T-helper 2 cell treated with Interferon-gamma antibody and Interleukin-4, amounts not matched to agents 100 ng/mL and 5 ng/mL, for 36 hours (primary cell): ENCODE measurements around the gene HDAC7. TPM values are rescaled to one million over a fixed set of nuclear protein-coding genes. Genes with fewer than 3 reads are reported as not detected.
"Not testable (repeated sequence)": the region's sequence is repeated elsewhere in the genome, so short reads cannot be mapped to it uniquely, and the experiment has no call there.

ENCODE experiments used
- intact Hi-C: fragments of 100-400 bp; cut with micrococcal nuclease; formaldehyde crosslinking; loops from one replicate; pipeline ENCODE4 v1.15.1; 2023
- total RNA-seq: library from RNA; stranded (reverse); gene quantifications from 2 replicates; pipeline ENCODE4 v1.2.3, GENCODE V29; 2022

The HDAC7 gene
- total RNA-seq, 1 donor from 2014 or later, result 150 TPM

DNA sequence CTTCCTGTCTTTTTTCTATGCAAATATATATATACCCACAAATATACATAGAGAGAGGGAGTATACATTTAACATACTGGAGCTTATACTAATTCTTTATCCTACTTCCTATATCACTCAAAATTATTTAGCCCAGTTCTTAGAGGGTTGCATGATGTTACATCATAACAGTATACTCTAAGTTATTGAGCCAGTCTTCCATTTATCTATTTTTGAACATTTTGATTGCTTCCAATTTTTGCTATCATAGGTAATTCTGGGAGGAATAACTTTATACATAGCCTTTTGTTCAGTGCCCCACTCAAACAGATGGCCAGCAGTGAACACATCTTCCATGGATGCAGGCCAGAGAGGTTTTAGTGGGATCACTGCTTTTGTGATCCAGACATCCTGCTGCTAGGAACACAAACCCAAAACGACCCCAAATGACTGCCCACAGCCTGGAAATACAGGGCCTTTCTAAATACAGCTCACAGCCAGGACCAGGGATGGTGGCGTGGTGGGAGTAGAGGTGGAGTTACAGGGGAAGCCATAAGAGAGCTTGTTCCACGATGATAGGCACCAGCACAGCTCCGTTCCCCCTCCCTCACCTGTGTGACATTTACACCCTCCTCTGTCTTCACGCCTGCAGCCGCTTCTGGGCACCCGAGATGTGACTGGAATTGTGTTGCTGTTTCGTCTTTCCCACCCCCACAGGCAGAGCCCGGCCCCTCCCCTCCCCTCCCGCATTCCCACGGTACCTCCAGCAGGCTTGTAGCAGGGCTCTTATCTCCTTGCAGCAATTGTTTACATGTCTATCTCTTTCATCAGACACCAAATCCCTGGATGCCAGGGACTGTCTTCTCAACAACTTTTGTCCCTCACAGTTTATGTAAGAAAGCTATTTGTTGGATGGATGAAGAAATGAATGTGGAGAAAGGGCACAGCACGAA, 30.7 kb upstream of the HDAC7 start:
- intact Hi-C loops, result no loop called here

DNA sequence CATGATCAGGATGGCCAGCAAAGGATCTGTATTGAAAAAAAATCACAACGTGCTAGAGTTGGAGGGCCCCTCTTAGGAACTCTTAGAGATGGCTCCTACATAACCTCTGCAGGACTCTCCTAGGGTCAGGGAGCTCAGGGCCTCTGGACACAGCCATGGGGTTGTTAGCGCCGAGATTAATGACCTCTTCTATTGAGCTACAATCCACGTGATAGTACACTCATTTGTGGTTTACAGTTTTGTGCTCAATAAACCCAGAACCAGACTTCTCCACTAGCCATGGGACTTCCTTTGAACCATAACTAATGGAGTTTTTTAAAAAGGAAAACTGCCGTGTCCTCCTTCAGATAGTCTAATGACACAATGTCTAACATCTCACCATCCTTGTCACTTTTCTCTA, 29.6 kb upstream of the HDAC7 start:
- intact Hi-C loops, result no loop called here

DNA sequence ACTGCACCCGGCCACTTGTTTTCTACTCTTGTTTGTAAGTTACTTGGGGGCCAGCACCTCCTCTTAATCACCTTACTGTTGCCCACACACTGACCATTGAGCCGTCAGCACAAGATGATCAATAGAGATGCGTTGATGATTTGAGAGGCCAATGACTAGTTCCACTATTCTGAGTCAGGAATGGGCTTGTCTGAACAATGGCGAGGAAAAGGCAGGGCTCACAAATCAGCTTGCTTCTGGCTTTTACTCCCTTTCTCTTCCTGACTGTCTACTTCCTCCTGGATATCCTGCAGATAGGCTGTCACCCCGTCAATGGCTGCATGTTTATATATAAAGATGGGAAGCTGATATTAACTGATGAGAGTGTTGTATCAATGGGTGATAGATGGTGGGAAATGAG, 29.1 kb upstream of the HDAC7 start:
- intact Hi-C loops, result no loop called here

DNA sequence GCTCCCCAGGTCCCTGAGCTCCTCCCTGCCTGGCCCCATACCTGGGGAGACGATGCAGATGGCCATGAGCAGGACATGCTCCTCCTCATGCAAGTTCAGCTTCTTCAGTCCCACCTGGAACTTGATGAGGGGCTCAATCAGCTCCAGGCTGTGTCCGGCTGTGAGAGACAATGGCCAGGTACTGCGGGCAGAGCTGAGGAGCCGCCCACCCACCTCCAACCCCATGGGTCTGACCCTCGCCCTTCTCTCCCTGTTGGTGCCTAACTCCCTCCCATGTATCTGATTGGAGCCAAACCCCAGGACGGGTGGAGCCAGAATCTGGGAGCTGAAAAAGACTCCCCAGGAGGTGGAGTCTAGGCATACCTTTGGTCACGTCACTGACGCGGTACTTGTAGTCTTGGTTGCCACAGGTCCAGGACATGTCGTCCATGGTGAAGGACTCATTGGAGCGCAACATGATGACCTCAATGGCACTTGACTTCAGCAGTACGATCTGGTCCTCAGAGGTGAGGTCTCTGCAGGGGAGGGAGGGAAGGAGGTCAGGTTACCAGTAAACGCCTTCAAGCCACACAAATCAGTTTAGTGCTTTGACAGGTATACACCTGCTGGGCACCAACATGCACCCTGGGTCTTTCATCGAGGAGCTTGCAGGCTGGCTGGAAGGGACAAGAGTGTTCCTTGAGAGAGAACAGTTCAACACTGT, 26.7 kb upstream of the HDAC7 start:
- intact Hi-C loops, result no loop called here

DNA sequence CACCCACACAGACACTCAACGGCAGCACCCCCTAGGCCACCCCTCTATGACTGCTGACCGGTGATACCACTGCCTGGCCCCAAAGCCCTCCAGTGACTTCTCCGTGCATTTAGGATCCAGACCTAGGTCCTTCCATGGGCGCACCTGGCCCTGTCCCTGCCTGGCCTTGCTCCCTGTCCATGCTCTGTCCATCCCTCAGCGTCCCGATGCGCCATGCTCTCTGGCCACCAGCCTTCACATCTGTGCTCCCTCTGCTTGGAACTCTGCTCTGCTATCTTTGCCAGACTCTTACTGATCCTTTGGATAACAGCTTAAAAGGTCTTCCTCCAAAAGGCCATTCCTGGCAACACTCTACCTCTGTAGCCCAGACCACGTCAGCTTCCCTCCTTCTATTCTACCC, 25.4 kb upstream of the HDAC7 start:
- intact Hi-C loops, result no loop called here

DNA sequence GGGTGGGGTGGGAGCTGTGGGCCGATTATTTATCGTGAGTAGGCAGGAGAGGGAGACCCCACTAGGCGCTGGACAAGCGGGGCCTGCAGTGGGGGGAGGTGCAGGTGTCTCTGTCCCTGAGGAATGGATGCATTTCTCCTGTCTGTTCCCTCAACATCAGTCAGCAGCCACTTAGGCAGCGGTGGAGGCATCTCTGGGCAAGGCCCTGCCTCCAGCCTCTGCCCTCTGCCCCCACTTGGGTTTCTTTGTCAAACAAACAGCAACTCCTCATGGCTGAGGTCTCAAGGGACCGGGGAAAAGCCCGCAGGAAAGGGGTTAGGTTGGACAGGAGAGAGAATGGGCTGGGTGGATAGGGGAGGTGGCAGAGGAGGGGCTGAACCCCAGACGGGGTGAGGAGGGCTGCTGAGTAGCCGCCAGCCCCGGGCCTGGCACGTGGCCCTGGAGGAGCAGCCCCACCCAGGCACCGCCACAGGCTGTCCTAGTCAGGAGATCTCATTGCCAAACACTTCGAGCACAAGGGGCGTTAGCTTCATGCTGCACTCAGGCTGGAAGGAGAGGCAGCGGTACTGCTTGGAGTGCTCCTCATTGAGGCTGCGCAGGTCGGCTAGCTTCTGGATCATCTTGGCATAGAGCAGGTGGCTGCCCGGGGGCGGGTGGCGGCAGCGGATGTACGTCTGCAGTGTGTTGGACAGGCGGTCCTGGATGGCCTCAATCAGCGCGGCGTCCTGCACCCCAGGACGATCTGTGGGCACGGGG, 24.7 kb upstream of the HDAC7 start:
- intact Hi-C loops, result no loop called here

GRCh38 chr12:47843226-47843980, 23.7 kb upstream of the HDAC7 start:
- intact Hi-C loops, result no loop called here

- intact Hi-C loops, result not testable (repeated sequence)
Measured at GRCh38 chr12:47842543-47842942, 22.8 kb upstream of the HDAC7 start.

GRCh38 chr12:47841910-47842309, 22.2 kb upstream of the HDAC7 start:
- intact Hi-C loops, result no loop called here

DNA sequence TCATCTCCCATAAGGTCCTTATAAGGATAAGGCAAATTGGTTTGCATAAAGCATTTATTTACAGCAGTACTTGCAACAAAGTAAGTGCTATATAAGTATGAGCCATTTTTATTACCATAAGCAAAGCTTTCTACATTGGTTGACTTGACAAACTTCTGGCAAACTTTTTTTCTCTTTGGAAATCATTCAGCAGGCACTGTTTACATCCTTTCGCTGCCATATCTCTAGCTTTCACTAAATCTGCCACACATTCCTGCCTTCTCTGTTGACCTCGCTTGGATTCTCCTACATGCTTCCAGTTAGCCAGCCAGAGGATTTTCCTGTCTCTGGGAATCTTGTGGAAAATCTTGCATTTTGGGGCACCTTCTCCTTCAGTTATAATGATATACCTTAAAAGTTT, 21.8 kb upstream of the HDAC7 start:
- intact Hi-C loops, result no loop called here

DNA sequence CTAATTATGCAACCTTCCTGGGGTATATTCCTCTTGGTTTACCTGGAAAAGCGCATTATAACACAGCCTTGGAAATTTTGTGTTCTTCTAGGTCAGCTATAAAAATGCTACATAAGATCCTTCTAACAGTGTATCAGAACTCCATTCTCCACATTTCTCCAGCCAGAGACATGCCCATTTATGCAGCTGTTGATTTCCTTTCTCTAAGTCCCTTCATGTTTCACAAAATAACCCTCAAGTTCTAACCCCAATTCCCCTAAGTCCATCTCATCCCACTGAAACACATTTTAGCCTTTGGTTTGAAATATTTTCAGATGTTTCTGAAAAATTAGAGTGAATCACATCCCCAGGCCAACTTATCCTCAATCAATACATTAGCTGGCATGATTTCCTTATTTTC, 20.9 kb upstream of the HDAC7 start:
- intact Hi-C loops, result no loop called here

DNA sequence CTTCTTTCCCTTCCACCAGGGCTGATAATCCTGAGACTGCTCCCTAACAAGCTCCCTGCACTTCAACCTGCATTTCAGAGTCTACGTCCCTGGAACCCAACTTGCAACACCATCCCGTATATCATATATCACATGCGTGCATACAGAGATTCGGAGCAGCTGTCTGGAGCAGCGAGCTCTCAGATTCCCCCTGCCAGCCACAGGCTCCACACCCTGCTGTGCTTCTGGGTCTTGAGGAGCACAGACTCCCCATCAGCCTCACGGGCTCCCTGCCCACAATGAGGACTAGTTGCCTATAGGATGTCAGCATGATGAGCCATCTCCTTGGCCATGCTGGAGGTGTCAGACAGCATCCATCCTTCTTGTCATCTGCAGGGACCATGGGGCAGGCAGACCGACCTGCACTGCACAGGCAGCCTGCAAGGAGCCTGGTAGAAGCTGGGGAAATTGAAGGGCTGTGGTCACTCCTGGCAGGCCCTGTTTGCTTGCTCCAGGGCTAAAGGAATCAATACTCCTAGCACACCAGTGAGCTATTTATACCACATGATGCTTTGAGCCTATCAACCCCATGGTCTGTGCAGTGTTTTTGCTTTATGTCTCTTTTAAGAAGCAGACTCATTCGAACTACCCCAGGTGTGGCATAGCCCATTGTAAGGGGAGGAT, 19.6 kb upstream of the HDAC7 start:
- intact Hi-C loops, result loop anchor here (5.0 kb wide), 1 partner anchor 187 kb away; no protein-coding TSS in a partner anchor

DNA sequence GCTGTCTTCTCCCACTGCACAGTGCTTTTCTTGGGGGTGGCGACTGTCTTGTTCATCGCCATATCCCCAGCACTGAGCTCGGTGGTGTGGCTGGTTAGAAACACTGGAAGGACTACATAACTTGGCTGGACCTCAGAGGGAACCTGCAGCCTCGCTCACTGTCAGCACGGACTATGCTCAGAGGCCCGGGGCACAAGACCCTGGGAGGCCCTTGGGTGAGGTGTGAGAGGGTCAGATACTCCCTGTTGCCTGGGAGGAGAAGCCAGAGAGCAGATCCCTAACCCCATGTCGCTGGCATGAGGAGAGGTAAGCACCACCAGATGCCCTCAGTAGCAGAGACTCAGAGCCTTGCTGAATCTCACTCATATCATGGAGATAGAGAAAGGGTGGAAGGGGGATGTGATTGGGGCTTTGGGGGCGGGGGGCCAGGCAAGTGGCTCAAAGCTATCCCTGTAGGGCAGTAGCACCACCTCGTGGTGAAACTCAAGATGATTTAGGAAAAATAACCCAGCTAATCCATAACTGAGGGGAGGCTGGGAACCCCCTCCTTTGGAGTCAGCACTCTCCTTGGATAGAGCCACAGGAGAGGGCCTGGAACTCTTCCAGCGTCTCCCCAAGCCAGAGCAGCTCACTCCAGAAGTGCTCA, 18.7 kb upstream of the HDAC7 start:
- intact Hi-C loops, result loop anchor here (1.0 to 5.0 kb wide), 3 partner anchors 96 to 186 kb away; no protein-coding TSS in a partner anchor

DNA sequence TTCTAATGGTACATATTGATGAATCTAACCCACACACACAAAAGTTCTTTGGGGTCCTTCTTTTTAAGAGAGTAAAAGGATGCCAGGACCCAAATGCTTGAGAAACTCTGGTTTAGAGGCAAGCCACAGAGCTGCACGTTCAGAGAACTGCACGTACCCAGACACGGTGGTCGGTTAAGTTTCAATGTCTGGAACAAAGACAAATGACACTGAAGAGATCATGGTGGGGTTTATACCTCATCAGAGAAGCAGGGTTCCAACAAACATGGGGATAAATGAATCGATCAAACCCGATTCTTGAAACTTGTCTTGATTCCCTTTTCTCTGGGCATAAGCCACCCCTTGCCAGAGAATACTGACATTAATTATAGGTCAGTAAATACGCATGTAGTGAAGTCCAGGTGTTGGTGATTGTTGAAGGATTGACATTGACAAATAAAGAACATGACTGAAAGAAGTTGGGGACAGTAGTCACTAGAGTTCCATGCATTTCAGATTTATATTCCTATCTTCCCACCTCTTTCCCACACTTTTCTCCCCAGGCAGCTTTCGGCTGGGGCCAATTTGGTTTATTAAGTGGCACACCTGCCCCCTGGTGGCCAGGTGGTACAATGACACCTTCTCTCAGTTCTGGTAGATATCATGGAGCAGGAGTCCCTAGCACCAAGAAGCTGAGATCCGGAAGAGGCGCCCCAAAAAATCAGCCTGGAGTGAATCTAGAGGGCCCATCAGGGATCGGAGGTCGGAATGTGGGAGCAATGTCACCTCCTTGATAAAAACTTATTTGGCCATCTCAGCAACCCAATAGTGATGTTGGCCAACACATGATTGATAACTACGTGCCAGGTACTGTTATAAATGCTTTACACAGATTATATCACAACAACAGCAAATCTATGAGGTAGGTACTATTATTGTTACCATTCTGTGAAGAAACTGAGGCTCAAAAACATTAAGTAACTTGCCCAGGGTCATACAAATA, 17.8 kb upstream of the HDAC7 start:
- intact Hi-C loops, result loop anchor here (1.0 to 5.0 kb wide), 6 partner anchors 18 to 185 kb away; partner anchors contain the start of gene HDAC7

DNA sequence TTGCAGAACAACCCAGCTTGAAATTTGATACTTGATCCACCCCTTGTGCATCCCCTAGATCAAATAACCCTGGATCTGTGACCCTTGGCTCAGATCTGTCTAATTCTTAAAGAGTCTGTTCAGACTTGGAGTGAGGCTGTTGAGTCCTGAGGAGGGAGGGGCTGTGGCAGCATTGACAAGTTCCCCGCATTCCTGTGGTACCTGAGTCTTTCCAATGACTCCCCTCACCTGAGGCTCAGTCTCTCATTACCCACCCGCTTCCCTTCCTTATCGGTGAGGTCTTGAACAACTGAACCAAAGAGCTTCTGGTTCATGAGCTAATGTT, 16.1 kb upstream of the HDAC7 start:
- intact Hi-C loops, result loop anchor here (5.0 kb wide), 1 partner anchor 183 kb away; no protein-coding TSS in a partner anchor

DNA sequence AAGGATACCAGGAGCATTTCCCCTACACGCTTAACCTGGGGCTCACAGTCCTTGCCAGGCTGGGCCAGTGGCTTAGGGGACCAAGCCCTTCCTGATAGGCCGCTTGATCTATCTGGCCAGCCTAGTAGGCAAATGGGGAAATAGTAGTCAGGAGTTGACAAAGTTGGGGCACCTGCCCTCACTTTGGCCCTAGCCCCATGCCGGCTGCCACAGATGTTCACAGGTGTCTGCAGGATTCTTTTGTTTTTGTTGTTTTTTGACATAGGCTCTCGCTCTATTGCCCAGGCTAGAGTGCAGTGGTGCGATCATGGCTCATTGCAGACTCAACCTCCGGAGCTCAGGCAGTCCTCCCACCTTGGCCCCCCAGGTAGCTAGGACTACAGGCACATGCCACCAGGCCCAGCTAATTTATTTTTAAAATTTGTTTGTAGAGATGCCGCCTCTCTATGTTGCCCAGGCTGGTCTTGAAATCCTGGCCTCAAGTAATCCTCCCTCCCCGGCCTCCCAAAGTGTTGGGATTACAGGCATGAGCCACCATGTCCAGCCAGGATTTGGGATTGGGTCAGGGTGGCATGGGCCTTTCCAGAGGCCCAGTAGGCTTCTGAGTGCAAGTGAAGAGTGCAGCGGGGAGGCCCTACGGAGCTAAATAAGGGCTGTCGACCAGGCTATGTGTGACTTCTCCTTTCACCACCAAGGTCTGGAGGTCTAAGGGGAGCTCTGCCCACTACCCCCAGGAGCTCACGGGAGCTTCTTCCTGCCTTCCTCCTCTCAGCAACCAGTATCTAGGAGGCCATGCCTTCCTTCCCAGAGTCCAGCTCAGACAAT, 15.5 kb upstream of the HDAC7 start:
- intact Hi-C loops, result loop anchor here (5.0 kb wide), 1 partner anchor 183 kb away; no protein-coding TSS in a partner anchor

DNA sequence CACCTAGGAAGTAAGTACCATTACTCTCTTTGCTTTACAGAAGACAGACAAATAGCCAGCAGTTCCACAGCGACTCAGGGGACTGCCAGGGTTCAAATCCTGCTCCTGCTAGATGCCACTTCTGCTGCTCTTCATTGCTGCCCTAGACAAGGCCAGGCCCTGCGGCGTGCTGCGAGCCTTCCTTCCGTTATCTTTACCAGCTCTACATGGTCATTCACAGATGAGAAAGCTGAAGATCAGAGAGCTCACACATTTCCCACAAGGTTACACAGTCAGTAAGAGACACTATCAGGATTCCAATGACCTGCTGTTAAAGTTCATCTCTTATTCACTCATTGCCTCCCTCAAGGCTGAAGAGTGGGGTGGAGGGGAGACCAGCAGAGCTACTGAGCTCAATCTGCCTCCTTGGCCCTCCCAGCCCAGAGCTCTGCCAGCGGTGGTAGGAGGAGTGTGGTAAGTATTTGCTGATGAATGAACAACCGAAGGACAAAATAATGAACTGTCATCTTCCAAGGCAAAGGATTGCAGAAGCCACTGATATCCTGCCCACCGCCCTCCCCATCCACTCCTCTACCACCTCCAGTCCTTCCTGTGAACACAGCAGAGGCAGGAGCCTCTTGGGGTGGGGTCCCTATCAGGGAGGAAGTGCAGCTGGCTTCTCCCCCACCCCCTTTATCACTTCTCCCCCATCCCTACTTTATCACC, 14.6 kb upstream of the HDAC7 start:
- intact Hi-C loops, result no loop called here
